HEK293 (cell line): Measurements from ENCODE around the gene TSHZ2.

Source experiments
- FEZF1 ChIP-seq: fragments of 450-650 bp; formaldehyde crosslinking; IDR thresholded peaks from 2 replicates; pipeline ENCODE4 v1.5.1; 2016; ENCODE audit warnings: missing biosample characterization, missing genetic modification characterization
- GLIS1 ChIP-seq: fragments of 450-650 bp; formaldehyde crosslinking; IDR thresholded peaks from 2 replicates; pipeline ENCODE4 v1.5.1; 2016; ENCODE audit warnings: missing biosample characterization, missing genetic modification characterization
- INSM2 ChIP-seq: fragments of 450-650 bp; formaldehyde crosslinking; IDR thresholded peaks from 2 replicates; pipeline ENCODE4 v1.5.1; 2016; ENCODE audit warnings: missing biosample characterization, missing genetic modification characterization
- ZBTB1 ChIP-seq: fragments of 450-650 bp; formaldehyde crosslinking; IDR thresholded peaks from 2 replicates; pipeline ENCODE4 v1.5.1; 2016; ENCODE audit warnings: missing biosample characterization, missing genetic modification characterization
- ZBTB21 ChIP-seq: fragments of 450-650 bp; formaldehyde crosslinking; IDR thresholded peaks from 2 replicates; pipeline ENCODE4 v1.5.1; 2017; ENCODE audit warnings: missing biosample characterization, missing genetic modification characterization
- ZBTB26 ChIP-seq: fragments of 450-650 bp; formaldehyde crosslinking; optimal IDR thresholded peaks from 2 replicates; pipeline ENCODE3; 2016; ENCODE audit warnings: missing biosample characterization, mild to moderate bottlenecking, missing genetic modification characterization
- ZEB2 ChIP-seq: fragments of 450-650 bp; formaldehyde crosslinking; IDR thresholded peaks from 2 replicates; pipeline ENCODE4 v1.5.1; 2016; ENCODE audit warnings: missing biosample characterization, missing genetic modification characterization
- ZFP69B ChIP-seq: fragments of 450-650 bp; formaldehyde crosslinking; IDR thresholded peaks from 2 replicates; pipeline ENCODE4 v1.5.1; 2016; ENCODE audit warnings: missing biosample characterization, missing genetic modification characterization
- ZNF174 ChIP-seq: fragments of 450-650 bp; formaldehyde crosslinking; IDR thresholded peaks from 2 replicates; pipeline ENCODE4 v1.5.0; 2017; ENCODE audit warnings: missing biosample characterization, mild to moderate bottlenecking, missing genetic modification characterization
- ZNF2 ChIP-seq: fragments of 450-650 bp; formaldehyde crosslinking; IDR thresholded peaks from 2 replicates; pipeline ENCODE4 v1.5.1; 2016; ENCODE audit warnings: missing biosample characterization, missing genetic modification characterization
- ZNF335 ChIP-seq: fragments of 450-650 bp; formaldehyde crosslinking; conservative IDR thresholded peaks from 2 replicates; pipeline ENCODE4 v1.5.1; 2016; ENCODE audit warnings: missing biosample characterization, missing genetic modification characterization
- ZNF473 ChIP-seq: fragments of 450-650 bp; formaldehyde crosslinking; IDR thresholded peaks from 2 replicates; pipeline ENCODE4 v1.5.1; 2017; ENCODE audit warnings: missing biosample characterization, missing genetic modification characterization
- ZNF501 ChIP-seq: fragments of 450-650 bp; formaldehyde crosslinking; IDR thresholded peaks from 2 replicates; pipeline ENCODE4 v1.5.1; 2016; ENCODE audit warnings: missing biosample characterization, missing genetic modification characterization
- ZNF521 ChIP-seq: fragments of 450-650 bp; formaldehyde crosslinking; IDR thresholded peaks from 2 replicates; pipeline ENCODE4 v1.5.1; 2017; ENCODE audit warnings: missing biosample characterization, mild to moderate bottlenecking, missing genetic modification characterization
- ZNF558 ChIP-seq: fragments of 450-650 bp; formaldehyde crosslinking; IDR thresholded peaks from 2 replicates; pipeline ENCODE4 v1.5.1; 2016; ENCODE audit warnings: missing biosample characterization, missing genetic modification characterization
- ZNF561 ChIP-seq: fragments of 450-650 bp; IDR thresholded peaks from 2 replicates; pipeline ENCODE4 v1.5.1; 2018; ENCODE audit warnings: missing biosample characterization, missing genetic modification characterization, borderline replicate concordance
- ZNF571 ChIP-seq: fragments of 450-650 bp; formaldehyde crosslinking; IDR thresholded peaks from 2 replicates; pipeline ENCODE4 v1.5.0; 2017; ENCODE audit warnings: missing biosample characterization, missing genetic modification characterization
- ZNF600 ChIP-seq: fragments of 450-650 bp; formaldehyde crosslinking; IDR thresholded peaks from 2 replicates; pipeline ENCODE4 v1.5.1; 2016; ENCODE audit warnings: missing biosample characterization, missing genetic modification characterization
- ZSCAN4 ChIP-seq: fragments of 450-650 bp; formaldehyde crosslinking; IDR thresholded peaks from 2 replicates; pipeline ENCODE4 v1.5.1; 2017; ENCODE audit warnings: missing biosample characterization, missing genetic modification characterization
- TF ChIP-seq, protein P1 (sequence below): fragments of 450-650 bp; formaldehyde crosslinking; IDR thresholded peaks from 2 replicates; pipeline ENCODE4 v1.5.1; 2016; ENCODE audit warnings: missing biosample characterization, missing genetic modification characterization
- TF ChIP-seq, protein P2 (sequence below): fragments of 450-650 bp; formaldehyde crosslinking; IDR thresholded peaks from 2 replicates; pipeline ENCODE4 v1.5.1; 2016; ENCODE audit warnings: missing biosample characterization, missing genetic modification characterization
- TF ChIP-seq, protein P3 (sequence below): fragments of 450-650 bp; formaldehyde crosslinking; IDR thresholded peaks from 2 replicates; pipeline ENCODE4 v1.5.1; 2017; ENCODE audit warnings: missing biosample characterization, mild to moderate bottlenecking, missing genetic modification characterization, moderate library complexity
- TF ChIP-seq, protein P4 (sequence below): fragments of 450-650 bp; formaldehyde crosslinking; IDR thresholded peaks from 2 replicates; pipeline ENCODE4 v1.5.1; 2016; ENCODE audit warnings: missing biosample characterization, missing genetic modification characterization
- TF ChIP-seq, protein P5 (sequence below): fragments of 450-650 bp; formaldehyde crosslinking; IDR thresholded peaks from 2 replicates; pipeline ENCODE4 v1.5.1; 2016; ENCODE audit warnings: missing biosample characterization, missing genetic modification characterization, borderline replicate concordance
- TF ChIP-seq, protein P6 (sequence below): sonication (generic); formaldehyde crosslinking; IDR thresholded peaks from 2 replicates; pipeline ENCODE4 v1.8.1; 2022; ENCODE audit warnings: mild to moderate bottlenecking, moderate library complexity, missing genetic modification reagents

Gene TSHZ2

DNA sequence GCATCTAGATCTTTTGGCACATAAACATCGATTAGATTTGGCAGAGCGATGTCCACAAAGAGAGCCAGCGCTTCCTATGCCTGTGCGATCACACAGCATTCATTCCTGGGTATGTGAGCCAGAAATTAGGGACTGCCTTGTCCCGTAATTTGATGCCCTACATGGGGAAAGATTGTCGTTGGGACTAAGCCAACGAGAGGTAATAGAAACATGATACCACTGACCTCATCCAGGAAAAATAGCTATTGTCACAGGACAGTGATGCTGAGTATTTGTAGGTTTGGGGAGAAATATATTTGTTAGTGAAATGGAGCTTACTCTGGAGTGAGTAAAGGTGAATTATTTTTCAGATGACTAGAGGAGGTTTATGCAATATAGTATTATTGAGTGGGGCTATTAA lies 154.0 kb downstream of the TSHZ2 start (continued):
- TF ChIP-seq ZNF2 (tag by site-specific recombination) (no peak), ZNF501 (no peak), ZNF600 (tag by site-specific recombination) (0 out of 2 replicates have a peak, but pooled peaks have one; percentile 27), ZNF335 (tag by site-specific recombination) (peak; percentile 30; the same call in 1 of the 2 replicates), GLIS1 (tag by site-specific recombination) (peak; percentile 61; the same call in 1 of the 2 replicates), ZBTB26 (tag by site-specific recombination) (no peak), ZNF473 (tag by site-specific recombination) (no peak), ZBTB1 (tag by site-specific recombination) (peak; percentile 76; the same call in 1 of the 2 replicates), ZBTB21 (tag by site-specific recombination) (peak; percentile 75), ZSCAN4 (tag by site-specific recombination) (peak; percentile 46; the same call in 1 of the 2 replicates), ZNF521 (tag by site-specific recombination) (no peak), ZNF558 (tag by site-specific recombination) (peak; percentile 60; the same call in 1 of the 2 replicates), ZNF174 (tag by site-specific recombination) (no peak), ZEB2 (tag by site-specific recombination) (peak; percentile 93), ZNF571 (tag by site-specific recombination) (no peak), ZNF561 (tag by site-specific recombination) (0 out of 2 replicates have a peak, but pooled peaks have one; percentile 48), ZFP69B (tag by site-specific recombination) (peak; percentile 55; the same call in 1 of the 2 replicates), FEZF1 (tag by site-specific recombination) (peak; percentile 42), INSM2 (peak; percentile 86)
- TF ChIP-seq, protein P1, sequence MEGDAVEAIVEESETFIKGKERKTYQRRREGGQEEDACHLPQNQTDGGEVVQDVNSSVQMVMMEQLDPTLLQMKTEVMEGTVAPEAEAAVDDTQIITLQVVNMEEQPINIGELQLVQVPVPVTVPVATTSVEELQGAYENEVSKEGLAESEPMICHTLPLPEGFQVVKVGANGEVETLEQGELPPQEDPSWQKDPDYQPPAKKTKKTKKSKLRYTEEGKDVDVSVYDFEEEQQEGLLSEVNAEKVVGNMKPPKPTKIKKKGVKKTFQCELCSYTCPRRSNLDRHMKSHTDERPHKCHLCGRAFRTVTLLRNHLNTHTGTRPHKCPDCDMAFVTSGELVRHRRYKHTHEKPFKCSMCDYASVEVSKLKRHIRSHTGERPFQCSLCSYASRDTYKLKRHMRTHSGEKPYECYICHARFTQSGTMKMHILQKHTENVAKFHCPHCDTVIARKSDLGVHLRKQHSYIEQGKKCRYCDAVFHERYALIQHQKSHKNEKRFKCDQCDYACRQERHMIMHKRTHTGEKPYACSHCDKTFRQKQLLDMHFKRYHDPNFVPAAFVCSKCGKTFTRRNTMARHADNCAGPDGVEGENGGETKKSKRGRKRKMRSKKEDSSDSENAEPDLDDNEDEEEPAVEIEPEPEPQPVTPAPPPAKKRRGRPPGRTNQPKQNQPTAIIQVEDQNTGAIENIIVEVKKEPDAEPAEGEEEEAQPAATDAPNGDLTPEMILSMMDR (tag by site-specific recombination) = no peak
- TF ChIP-seq, protein P2, sequence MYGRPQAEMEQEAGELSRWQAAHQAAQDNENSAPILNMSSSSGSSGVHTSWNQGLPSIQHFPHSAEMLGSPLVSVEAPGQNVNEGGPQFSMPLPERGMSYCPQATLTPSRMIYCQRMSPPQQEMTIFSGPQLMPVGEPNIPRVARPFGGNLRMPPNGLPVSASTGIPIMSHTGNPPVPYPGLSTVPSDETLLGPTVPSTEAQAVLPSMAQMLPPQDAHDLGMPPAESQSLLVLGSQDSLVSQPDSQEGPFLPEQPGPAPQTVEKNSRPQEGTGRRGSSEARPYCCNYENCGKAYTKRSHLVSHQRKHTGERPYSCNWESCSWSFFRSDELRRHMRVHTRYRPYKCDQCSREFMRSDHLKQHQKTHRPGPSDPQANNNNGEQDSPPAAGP (tag by site-specific recombination) = peak; percentile 80
- TF ChIP-seq, protein P3, sequence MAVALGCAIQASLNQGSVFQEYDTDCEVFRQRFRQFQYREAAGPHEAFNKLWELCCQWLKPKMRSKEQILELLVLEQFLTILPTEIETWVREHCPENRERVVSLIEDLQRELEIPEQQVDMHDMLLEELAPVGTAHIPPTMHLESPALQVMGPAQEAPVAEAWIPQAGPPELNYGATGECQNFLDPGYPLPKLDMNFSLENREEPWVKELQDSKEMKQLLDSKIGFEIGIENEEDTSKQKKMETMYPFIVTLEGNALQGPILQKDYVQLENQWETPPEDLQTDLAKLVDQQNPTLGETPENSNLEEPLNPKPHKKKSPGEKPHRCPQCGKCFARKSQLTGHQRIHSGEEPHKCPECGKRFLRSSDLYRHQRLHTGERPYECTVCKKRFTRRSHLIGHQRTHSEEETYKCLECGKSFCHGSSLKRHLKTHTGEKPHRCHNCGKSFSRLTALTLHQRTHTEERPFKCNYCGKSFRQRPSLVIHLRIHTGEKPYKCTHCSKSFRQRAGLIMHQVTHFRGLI = no peak
- TF ChIP-seq, protein P4, sequence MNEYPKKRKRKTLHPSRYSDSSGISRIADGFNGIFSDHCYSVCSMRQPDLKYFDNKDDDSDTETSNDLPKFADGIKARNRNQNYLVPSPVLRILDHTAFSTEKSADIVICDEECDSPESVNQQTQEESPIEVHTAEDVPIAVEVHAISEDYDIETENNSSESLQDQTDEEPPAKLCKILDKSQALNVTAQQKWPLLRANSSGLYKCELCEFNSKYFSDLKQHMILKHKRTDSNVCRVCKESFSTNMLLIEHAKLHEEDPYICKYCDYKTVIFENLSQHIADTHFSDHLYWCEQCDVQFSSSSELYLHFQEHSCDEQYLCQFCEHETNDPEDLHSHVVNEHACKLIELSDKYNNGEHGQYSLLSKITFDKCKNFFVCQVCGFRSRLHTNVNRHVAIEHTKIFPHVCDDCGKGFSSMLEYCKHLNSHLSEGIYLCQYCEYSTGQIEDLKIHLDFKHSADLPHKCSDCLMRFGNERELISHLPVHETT (tag by site-specific recombination) = peak; percentile 85
- TF ChIP-seq, protein P5, sequence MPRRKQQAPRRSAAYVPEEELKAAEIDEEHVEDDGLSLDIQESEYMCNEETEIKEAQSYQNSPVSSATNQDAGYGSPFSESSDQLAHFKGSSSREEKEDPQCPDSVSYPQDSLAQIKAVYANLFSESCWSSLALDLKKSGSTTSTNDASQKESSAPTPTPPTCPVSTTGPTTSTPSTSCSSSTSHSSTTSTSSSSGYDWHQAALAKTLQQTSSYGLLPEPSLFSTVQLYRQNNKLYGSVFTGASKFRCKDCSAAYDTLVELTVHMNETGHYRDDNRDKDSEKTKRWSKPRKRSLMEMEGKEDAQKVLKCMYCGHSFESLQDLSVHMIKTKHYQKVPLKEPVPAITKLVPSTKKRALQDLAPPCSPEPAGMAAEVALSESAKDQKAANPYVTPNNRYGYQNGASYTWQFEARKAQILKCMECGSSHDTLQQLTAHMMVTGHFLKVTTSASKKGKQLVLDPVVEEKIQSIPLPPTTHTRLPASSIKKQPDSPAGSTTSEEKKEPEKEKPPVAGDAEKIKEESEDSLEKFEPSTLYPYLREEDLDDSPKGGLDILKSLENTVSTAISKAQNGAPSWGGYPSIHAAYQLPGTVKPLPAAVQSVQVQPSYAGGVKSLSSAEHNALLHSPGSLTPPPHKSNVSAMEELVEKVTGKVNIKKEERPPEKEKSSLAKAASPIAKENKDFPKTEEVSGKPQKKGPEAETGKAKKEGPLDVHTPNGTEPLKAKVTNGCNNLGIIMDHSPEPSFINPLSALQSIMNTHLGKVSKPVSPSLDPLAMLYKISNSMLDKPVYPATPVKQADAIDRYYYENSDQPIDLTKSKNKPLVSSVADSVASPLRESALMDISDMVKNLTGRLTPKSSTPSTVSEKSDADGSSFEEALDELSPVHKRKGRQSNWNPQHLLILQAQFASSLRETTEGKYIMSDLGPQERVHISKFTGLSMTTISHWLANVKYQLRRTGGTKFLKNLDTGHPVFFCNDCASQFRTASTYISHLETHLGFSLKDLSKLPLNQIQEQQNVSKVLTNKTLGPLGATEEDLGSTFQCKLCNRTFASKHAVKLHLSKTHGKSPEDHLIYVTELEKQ (tag by site-specific recombination) = 0 out of 2 replicates have a peak, but pooled peaks have one; percentile 43
- TF ChIP-seq, protein P6, sequence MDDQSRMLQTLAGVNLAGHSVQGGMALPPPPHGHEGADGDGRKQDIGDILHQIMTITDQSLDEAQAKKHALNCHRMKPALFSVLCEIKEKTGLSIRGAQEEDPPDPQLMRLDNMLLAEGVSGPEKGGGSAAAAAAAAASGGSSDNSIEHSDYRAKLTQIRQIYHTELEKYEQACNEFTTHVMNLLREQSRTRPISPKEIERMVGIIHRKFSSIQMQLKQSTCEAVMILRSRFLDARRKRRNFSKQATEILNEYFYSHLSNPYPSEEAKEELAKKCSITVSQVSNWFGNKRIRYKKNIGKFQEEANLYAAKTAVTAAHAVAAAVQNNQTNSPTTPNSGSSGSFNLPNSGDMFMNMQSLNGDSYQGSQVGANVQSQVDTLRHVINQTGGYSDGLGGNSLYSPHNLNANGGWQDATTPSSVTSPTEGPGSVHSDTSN (CRISPR knock-in tag) = no peak
